ENCODE results near the gene DYNC1I2.
A peak's percentile ranks its signal among the peaks of the same experiment; 100 is the strongest.

Gene DYNC1I2

GRCh38 chr2:171687287-171688128 lies at the start of gene DYNC1I2:
DYNC1I2 (plus strand) TSS chr2:171687469; CDS start chr2:171690156, 2,687 bp downstream.
- H3K4me3 ChIP-seq (ENCODE audit: low read depth, low read length): peak within 1 kb of the TSS; percentile 67
- no peaks in the 10 kb centered on the region for H3K9me3 ChIP-seq (ENCODE audit: control insufficient read depth, insufficient read depth, low read depth, low read length)
- ChIA-PET CTCF (interaction anchor here (0.5 to 2.1 kb wide), 6 partner anchors 16 to 800 kb away, joined by 3 to 11 read pairs (median 4); no protein-coding TSS in a partner anchor), POLR2A (interaction anchor here (0.6 to 1.4 kb wide), 3 partner anchors 11 to 762 kb away, joined by 3 to 8 read pairs (median 3); no protein-coding TSS in a partner anchor)
- H3K36me3 ChIP-seq (ENCODE audit: control insufficient read depth in 2 of 2, insufficient read depth in 1 of 2, low read length in 2 of 2): peaks cover 5 to 20% of the 10 kb centered on the region in 2 experiments
- peak within 1 kb of the TSS; percentile 77 for H3K27ac ChIP-seq (ENCODE audit: extremely low read depth, low read depth, low read length)
- no peaks in the 10 kb centered on the region for H3K4me1 ChIP-seq (ENCODE audit: control insufficient read depth, insufficient read depth, low read length)
- peak; percentile 96 for TF ChIP-seq ZNF76 (tag by site-specific recombination; IDR thresholded peaks at IDR 0.05; ENCODE audit: borderline replicate concordance, low read depth)
- TF ChIP-seq, protein P1, sequence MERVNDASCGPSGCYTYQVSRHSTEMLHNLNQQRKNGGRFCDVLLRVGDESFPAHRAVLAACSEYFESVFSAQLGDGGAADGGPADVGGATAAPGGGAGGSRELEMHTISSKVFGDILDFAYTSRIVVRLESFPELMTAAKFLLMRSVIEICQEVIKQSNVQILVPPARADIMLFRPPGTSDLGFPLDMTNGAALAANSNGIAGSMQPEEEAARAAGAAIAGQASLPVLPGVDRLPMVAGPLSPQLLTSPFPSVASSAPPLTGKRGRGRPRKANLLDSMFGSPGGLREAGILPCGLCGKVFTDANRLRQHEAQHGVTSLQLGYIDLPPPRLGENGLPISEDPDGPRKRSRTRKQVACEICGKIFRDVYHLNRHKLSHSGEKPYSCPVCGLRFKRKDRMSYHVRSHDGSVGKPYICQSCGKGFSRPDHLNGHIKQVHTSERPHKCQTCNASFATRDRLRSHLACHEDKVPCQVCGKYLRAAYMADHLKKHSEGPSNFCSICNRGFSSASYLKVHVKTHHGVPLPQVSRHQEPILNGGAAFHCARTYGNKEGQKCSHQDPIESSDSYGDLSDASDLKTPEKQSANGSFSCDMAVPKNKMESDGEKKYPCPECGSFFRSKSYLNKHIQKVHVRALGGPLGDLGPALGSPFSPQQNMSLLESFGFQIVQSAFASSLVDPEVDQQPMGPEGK (tag by site-specific recombination; IDR thresholded peaks at IDR 0.05): peak; percentile 86
- TF ChIP-seq ZNF677 (tag by site-specific recombination; IDR thresholded peaks at IDR 0.05): peak; percentile 13; the same call in 1 of the 2 replicates
- TF ChIP-seq, protein P2, sequence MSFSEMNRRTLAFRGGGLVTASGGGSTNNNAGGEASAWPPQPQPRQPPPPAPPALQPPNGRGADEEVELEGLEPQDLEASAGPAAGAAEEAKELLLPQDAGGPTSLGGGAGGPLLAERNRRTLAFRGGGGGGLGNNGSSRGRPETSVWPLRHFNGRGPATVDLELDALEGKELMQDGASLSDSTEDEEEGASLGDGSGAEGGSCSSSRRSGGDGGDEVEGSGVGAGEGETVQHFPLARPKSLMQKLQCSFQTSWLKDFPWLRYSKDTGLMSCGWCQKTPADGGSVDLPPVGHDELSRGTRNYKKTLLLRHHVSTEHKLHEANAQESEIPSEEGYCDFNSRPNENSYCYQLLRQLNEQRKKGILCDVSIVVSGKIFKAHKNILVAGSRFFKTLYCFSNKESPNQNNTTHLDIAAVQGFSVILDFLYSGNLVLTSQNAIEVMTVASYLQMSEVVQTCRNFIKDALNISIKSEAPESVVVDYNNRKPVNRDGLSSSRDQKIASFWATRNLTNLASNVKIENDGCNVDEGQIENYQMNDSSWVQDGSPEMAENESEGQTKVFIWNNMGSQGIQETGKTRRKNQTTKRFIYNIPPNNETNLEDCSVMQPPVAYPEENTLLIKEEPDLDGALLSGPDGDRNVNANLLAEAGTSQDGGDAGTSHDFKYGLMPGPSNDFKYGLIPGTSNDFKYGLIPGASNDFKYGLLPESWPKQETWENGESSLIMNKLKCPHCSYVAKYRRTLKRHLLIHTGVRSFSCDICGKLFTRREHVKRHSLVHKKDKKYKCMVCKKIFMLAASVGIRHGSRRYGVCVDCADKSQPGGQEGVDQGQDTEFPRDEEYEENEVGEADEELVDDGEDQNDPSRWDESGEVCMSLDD (tag by site-specific recombination; IDR thresholded peaks at IDR 0.05): peak; percentile 37; the same call in 1 of the 2 replicates
- no peak for TF ChIP-seq ZNF626 (tag by site-specific recombination; IDR thresholded peaks at IDR 0.05)
- no peak for TF ChIP-seq ZNF202 (tag by site-specific recombination; IDR thresholded peaks at IDR 0.05; ENCODE audit: borderline replicate concordance)
- TF ChIP-seq ZNF510 (tag by site-specific recombination; IDR thresholded peaks at IDR 0.05; ENCODE audit: insufficient replicate concordance): no peak
- TF ChIP-seq ZNF324 (tag by site-specific recombination; IDR thresholded peaks at IDR 0.05): peak; percentile 27; the same call in 1 of the 2 replicates
- TF ChIP-seq ZNF629 (tag by site-specific recombination; IDR thresholded peaks at IDR 0.05): peak; percentile 60
- TF ChIP-seq ZNF341 (tag by site-specific recombination; IDR thresholded peaks at IDR 0.05; ENCODE audit: low read depth): peak; percentile 67
- TF ChIP-seq ZNF2 (tag by site-specific recombination; IDR thresholded peaks at IDR 0.05): peak; percentile 49; the same call in 1 of the 2 replicates
- TF ChIP-seq, protein P3, sequence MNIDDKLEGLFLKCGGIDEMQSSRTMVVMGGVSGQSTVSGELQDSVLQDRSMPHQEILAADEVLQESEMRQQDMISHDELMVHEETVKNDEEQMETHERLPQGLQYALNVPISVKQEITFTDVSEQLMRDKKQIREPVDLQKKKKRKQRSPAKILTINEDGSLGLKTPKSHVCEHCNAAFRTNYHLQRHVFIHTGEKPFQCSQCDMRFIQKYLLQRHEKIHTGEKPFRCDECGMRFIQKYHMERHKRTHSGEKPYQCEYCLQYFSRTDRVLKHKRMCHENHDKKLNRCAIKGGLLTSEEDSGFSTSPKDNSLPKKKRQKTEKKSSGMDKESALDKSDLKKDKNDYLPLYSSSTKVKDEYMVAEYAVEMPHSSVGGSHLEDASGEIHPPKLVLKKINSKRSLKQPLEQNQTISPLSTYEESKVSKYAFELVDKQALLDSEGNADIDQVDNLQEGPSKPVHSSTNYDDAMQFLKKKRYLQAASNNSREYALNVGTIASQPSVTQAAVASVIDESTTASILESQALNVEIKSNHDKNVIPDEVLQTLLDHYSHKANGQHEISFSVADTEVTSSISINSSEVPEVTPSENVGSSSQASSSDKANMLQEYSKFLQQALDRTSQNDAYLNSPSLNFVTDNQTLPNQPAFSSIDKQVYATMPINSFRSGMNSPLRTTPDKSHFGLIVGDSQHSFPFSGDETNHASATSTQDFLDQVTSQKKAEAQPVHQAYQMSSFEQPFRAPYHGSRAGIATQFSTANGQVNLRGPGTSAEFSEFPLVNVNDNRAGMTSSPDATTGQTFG (tag by site-specific recombination; IDR thresholded peaks at IDR 0.05; ENCODE audit: borderline replicate concordance): no peak
- TF ChIP-seq, protein P4, sequence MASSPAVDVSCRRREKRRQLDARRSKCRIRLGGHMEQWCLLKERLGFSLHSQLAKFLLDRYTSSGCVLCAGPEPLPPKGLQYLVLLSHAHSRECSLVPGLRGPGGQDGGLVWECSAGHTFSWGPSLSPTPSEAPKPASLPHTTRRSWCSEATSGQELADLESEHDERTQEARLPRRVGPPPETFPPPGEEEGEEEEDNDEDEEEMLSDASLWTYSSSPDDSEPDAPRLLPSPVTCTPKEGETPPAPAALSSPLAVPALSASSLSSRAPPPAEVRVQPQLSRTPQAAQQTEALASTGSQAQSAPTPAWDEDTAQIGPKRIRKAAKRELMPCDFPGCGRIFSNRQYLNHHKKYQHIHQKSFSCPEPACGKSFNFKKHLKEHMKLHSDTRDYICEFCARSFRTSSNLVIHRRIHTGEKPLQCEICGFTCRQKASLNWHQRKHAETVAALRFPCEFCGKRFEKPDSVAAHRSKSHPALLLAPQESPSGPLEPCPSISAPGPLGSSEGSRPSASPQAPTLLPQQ (tag by site-specific recombination; IDR thresholded peaks at IDR 0.05): peak; percentile 99
- 0 out of 2 replicates have a peak, but pooled peaks have one; percentile 58 for TF ChIP-seq ZNF792 (tag by site-specific recombination; IDR thresholded peaks at IDR 0.05)
- peak; percentile 41 for TF ChIP-seq ZNF561 (tag by site-specific recombination; IDR thresholded peaks at IDR 0.05; ENCODE audit: borderline replicate concordance)
- peak; percentile 71; the same call in 1 of the 2 replicates for TF ChIP-seq ZNF391 (tag by site-specific recombination; IDR thresholded peaks at IDR 0.05; ENCODE audit: borderline replicate concordance, low read depth)
- peak; percentile 27 for TF ChIP-seq ZBTB26 (tag by site-specific recombination; optimal IDR thresholded peaks at IDR 0.05)
- TF ChIP-seq ZFP69B (tag by site-specific recombination; IDR thresholded peaks at IDR 0.05): peak; percentile 98
- peak; percentile 87 for TF ChIP-seq KLF7 (tag by site-specific recombination; IDR thresholded peaks at IDR 0.05; ENCODE audit: borderline replicate concordance)
- TF ChIP-seq ZNF114 (tag by site-specific recombination; IDR thresholded peaks at IDR 0.05): no peak
- no peak for TF ChIP-seq ZNF221 (tag by site-specific recombination; IDR thresholded peaks at IDR 0.05; ENCODE audit: borderline replicate concordance)
- peak; percentile 75 for TF ChIP-seq ZXDB (tag by site-specific recombination; IDR thresholded peaks at IDR 0.05)
- no peak for TF ChIP-seq ZNF18 (tag by site-specific recombination; IDR thresholded peaks at IDR 0.05)
- TF ChIP-seq ZBTB20 (tag by site-specific recombination; IDR thresholded peaks at IDR 0.05): peak; percentile 74

Data from HEK293 (cell line).